Islet precursor cell (in vitro differentiated cells): ENCODE results near the gene KRT85.
"Not testable (repeated sequence)": the region's sequence is repeated elsewhere in the genome, so short reads cannot be mapped to it uniquely, and the experiment has no call there.

ENCODE experiments used
- DNase-seq: peaks from one replicate; pipeline ENCODE4 v3.0.0-alpha.2; 2018

Gene KRT85

GRCh38 chr12:52347551-52348510, 19.4 kb downstream of the KRT85 start:
- DNase-seq = no peak

- DNase-seq = no peak
Observed at GRCh38 chr12:52347016-52347415, 20.3 kb downstream of the KRT85 start.

- DNase-seq = no peak
Observed at GRCh38 chr12:52346593-52346992, 20.7 kb downstream of the KRT85 start.

- DNase-seq = not testable (repeated sequence)
Observed at GRCh38 chr12:52345041-52345440, 22.2 kb downstream of the KRT85 start.

GRCh38 chr12:52344111-52344510, 23.2 kb downstream of the KRT85 start:
- DNase-seq = no peak

- no peak for DNase-seq
Observed at GRCh38 chr12:52343550-52343949, 23.7 kb downstream of the KRT85 start.

- no peak for DNase-seq
Observed at GRCh38 chr12:52342781-52343490, 24.3 kb downstream of the KRT85 start.

GRCh38 chr12:52341066-52341580, 26.2 kb downstream of the KRT85 start:
- no peak for DNase-seq

GRCh38 chr12:52338241-52338960, 28.9 kb downstream of the KRT85 start:
- DNase-seq = no peak

- DNase-seq = no peak
Observed at GRCh38 chr12:52337054-52337453, 30.2 kb downstream of the KRT85 start.

- no peak for DNase-seq
Observed at GRCh38 chr12:52336641-52337040, 30.6 kb downstream of the KRT85 start.

- DNase-seq = no peak
Observed at GRCh38 chr12:52335598-52336262, 31.6 kb downstream of the KRT85 start.

GRCh38 chr12:52334185-52334584, 33.1 kb downstream of the KRT85 start:
- DNase-seq = no peak

- DNase-seq = no peak
Observed at GRCh38 chr12:52333321-52333720, 34.0 kb downstream of the KRT85 start.

GRCh38 chr12:52332381-52332780, 34.9 kb downstream of the KRT85 start:
- no peak for DNase-seq

- DNase-seq = no peak
Observed at GRCh38 chr12:52331833-52332232, 35.4 kb downstream of the KRT85 start.

GRCh38 chr12:52331039-52331438, 36.2 kb downstream of the KRT85 start:
- no peak for DNase-seq

GRCh38 chr12:52327830-52328500, 39.3 kb downstream of the KRT85 start:
- no peak for DNase-seq

GRCh38 chr12:52327052-52327829, 40.0 kb downstream of the KRT85 start:
- DNase-seq = peak; percentile 95

- no peak for DNase-seq
Observed at GRCh38 chr12:52324153-52324444, 43.2 kb downstream of the KRT85 start.

- peak; percentile 80 for DNase-seq
Observed at GRCh38 chr12:52323416-52324152, 43.7 kb downstream of the KRT85 start.
